ENCODE results near the gene SLC35F4. TPM values are rescaled to one million over a fixed set of nuclear protein-coding genes. Genes with fewer than 3 reads are reported as not detected.

The SLC35F4 gene
- total and polyA plus RNA-seq, 10 of the 15 experiments (the other 5 are each of a cell fraction or from before 2014, with no cell fraction given): 0.06 to 0.30 TPM; not detected in 8

DNA sequence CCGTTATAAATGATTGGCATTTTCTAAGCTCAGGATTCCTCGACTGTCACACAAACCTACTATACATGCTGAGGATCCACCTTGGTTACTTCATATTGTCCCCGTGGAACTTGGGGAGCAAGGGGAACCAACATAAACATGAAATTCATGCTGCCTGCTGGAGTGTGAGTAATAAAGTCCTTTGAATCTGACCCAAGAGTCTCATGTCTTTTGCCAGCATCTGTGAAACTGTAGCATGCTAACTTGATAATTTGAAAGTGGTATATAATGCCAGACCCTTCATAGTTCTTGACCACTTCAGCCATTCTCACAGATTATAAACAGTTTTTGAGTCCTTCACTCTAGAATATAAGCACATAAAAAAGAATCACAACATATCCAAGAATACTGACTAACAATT is 17.1 kb downstream of the SLC35F4 start:
- Histone ChIP-seq H3K4me1 (ENCODE audit: control insufficient read depth, insufficient read depth, low read length) (no peaks in the 10 kb centered on the region), H3K4me2 (ENCODE audit: control insufficient read depth, insufficient read depth) (no peak overlapping the region), H3K9me3 (replicated peaks; ENCODE audit: control insufficient read depth, insufficient read depth, low read length) (no peaks in the 10 kb centered on the region), H2AFZ (ENCODE audit: control insufficient read depth, low read depth, low read length) (no peak overlapping the region), H3K27me3 (replicated peaks in 1 of 2; ENCODE audit: control insufficient read depth in 2 of 2, insufficient read depth in 2 of 2, low read length in 1 of 2) (no peaks in the 10 kb centered on the region), H3K9ac (ENCODE audit: control insufficient read depth, insufficient read depth, low read length) (no peak overlapping the region), H3K36me3 (ENCODE audit: control insufficient read depth in 2 of 2, insufficient read depth in 2 of 2, low read length in 1 of 2) (no peaks in the 10 kb centered on the region), H3K79me2 (ENCODE audit: control insufficient read depth, insufficient read depth, low read length) (no peaks in the 10 kb centered on the region), H3K27ac (ENCODE audit: control insufficient read depth, insufficient read depth) (no peak overlapping the region), H3K4me3 (no peak overlapping the region), H4K20me1 (ENCODE audit: control insufficient read depth, insufficient read depth) (no peaks in the 10 kb centered on the region)
- no TSS peak for BruUV-seq (replicated peaks)
- POLR2A ChIA-PET: no interaction called here
- CTCF ChIA-PET: no interaction called here
- SMC1A ChIA-PET (ENCODE audit: uncharacterized antibody, unreplicated experiment): no interaction called here
- ATAC-seq (no peak), FAIRE-seq (no peak), DNase-seq (ENCODE audit: low read depth, low spot score) (no peak)
- WGBS (ENCODE audit: insufficient coverage, insufficient replicate concordance, low lambda C conversion rate, missing lambda C conversion rate): 2% methylated on average over 3 of the region's 3 CpGs
- in situ Hi-C loops (cut with MboI): no loop called here
- RAD21 ChIA-PET (ENCODE audit: unreplicated experiment): no interaction called here
- intact Hi-C loops (cut with micrococcal nuclease; ENCODE audit: unreplicated experiment): no loop called here
- TF ChIP-seq, protein P1, sequence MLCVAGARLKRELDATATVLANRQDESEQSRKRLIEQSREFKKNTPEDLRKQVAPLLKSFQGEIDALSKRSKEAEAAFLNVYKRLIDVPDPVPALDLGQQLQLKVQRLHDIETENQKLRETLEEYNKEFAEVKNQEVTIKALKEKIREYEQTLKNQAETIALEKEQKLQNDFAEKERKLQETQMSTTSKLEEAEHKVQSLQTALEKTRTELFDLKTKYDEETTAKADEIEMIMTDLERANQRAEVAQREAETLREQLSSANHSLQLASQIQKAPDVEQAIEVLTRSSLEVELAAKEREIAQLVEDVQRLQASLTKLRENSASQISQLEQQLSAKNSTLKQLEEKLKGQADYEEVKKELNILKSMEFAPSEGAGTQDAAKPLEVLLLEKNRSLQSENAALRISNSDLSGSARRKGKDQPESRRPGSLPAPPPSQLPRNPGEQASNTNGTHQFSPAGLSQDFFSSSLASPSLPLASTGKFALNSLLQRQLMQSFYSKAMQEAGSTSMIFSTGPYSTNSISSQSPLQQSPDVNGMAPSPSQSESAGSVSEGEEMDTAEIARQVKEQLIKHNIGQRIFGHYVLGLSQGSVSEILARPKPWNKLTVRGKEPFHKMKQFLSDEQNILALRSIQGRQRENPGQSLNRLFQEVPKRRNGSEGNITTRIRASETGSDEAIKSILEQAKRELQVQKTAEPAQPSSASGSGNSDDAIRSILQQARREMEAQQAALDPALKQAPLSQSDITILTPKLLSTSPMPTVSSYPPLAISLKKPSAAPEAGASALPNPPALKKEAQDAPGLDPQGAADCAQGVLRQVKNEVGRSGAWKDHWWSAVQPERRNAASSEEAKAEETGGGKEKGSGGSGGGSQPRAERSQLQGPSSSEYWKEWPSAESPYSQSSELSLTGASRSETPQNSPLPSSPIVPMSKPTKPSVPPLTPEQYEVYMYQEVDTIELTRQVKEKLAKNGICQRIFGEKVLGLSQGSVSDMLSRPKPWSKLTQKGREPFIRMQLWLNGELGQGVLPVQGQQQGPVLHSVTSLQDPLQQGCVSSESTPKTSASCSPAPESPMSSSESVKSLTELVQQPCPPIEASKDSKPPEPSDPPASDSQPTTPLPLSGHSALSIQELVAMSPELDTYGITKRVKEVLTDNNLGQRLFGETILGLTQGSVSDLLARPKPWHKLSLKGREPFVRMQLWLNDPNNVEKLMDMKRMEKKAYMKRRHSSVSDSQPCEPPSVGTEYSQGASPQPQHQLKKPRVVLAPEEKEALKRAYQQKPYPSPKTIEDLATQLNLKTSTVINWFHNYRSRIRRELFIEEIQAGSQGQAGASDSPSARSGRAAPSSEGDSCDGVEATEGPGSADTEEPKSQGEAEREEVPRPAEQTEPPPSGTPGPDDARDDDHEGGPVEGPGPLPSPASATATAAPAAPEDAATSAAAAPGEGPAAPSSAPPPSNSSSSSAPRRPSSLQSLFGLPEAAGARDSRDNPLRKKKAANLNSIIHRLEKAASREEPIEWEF (IDR thresholded peaks at IDR 0.05; ENCODE audit: insufficient replicate concordance, low read depth, low read length): no peak
- no peak for TF ChIP-seq KLF5 (IDR thresholded peaks at IDR 0.05; ENCODE audit: partially characterized antibody)
- no peak for TF ChIP-seq NR2F1 (conservative IDR thresholded peaks at IDR 0.05)
- no peak for TF ChIP-seq SMARCA5 (IDR thresholded peaks at IDR 0.05)
- TF ChIP-seq GATAD2B (conservative IDR thresholded peaks at IDR 0.05; ENCODE audit: low read depth): no peak
- no peak for TF ChIP-seq SIX5 (IDR thresholded peaks at IDR 0.05; ENCODE audit: low read depth, low read length, severe bottlenecking)
- TF ChIP-seq POLR2AphosphoS5 (IDR thresholded peaks at IDR 0.05; ENCODE audit: low read length): no peak
- TF ChIP-seq, protein P2, sequence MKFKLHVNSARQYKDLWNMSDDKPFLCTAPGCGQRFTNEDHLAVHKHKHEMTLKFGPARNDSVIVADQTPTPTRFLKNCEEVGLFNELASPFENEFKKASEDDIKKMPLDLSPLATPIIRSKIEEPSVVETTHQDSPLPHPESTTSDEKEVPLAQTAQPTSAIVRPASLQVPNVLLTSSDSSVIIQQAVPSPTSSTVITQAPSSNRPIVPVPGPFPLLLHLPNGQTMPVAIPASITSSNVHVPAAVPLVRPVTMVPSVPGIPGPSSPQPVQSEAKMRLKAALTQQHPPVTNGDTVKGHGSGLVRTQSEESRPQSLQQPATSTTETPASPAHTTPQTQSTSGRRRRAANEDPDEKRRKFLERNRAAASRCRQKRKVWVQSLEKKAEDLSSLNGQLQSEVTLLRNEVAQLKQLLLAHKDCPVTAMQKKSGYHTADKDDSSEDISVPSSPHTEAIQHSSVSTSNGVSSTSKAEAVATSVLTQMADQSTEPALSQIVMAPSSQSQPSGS (IDR thresholded peaks at IDR 0.05; ENCODE audit: low read length): no peak
- no peak for TF ChIP-seq WRNIP1 (IDR thresholded peaks at IDR 0.05; ENCODE audit: borderline replicate concordance, low read depth, low read length)
- TF ChIP-seq RAD51 (IDR thresholded peaks at IDR 0.05): no peak
- TF ChIP-seq, protein P3, sequence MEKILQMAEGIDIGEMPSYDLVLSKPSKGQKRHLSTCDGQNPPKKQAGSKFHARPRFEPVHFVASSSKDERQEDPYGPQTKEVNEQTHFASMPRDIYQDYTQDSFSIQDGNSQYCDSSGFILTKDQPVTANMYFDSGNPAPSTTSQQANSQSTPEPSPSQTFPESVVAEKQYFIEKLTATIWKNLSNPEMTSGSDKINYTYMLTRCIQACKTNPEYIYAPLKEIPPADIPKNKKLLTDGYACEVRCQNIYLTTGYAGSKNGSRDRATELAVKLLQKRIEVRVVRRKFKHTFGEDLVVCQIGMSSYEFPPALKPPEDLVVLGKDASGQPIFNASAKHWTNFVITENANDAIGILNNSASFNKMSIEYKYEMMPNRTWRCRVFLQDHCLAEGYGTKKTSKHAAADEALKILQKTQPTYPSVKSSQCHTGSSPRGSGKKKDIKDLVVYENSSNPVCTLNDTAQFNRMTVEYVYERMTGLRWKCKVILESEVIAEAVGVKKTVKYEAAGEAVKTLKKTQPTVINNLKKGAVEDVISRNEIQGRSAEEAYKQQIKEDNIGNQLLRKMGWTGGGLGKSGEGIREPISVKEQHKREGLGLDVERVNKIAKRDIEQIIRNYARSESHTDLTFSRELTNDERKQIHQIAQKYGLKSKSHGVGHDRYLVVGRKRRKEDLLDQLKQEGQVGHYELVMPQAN (conservative IDR thresholded peaks at IDR 0.05): no peak
- no peak for TF ChIP-seq ZNF207 (IDR thresholded peaks at IDR 0.05; ENCODE audit: borderline replicate concordance)
- no peak for TF ChIP-seq HDAC6 (IDR thresholded peaks at IDR 0.05; ENCODE audit: unreplicated experiment)
- TF ChIP-seq CBX5 (IDR thresholded peaks at IDR 0.05; ENCODE audit: low read depth): no peak
